ENCODE data around the gene SORCS1.

Gene SORCS1

GRCh38 chr10:106873770-106874603, 290.5 kb downstream of the SORCS1 start:
- no peak for DNase-seq

- no peak for DNase-seq
Observed at GRCh38 chr10:106872176-106872575, 292.3 kb downstream of the SORCS1 start.

GRCh38 chr10:106866244-106866845, 298.2 kb downstream of the SORCS1 start:
- no peak for DNase-seq

- DNase-seq: no peak
Observed at GRCh38 chr10:106864031-106864430, 300.5 kb downstream of the SORCS1 start.

GRCh38 chr10:106863549-106863948, 301.0 kb downstream of the SORCS1 start:
- DNase-seq: no peak

- DNase-seq: no peak
Observed at GRCh38 chr10:106859892-106860652, 304.4 kb downstream of the SORCS1 start.

- no peak for DNase-seq
Observed at GRCh38 chr10:106857728-106858127, 306.8 kb downstream of the SORCS1 start.

- no peak for DNase-seq
Observed at GRCh38 chr10:106857213-106857612, 307.3 kb downstream of the SORCS1 start.

- DNase-seq: no peak
Observed at GRCh38 chr10:106836933-106837663, 327.4 kb downstream of the SORCS1 start.

GRCh38 chr10:106832846-106833245, 331.7 kb downstream of the SORCS1 start:
- no peak for DNase-seq

GRCh38 chr10:106830471-106830870, 334.0 kb downstream of the SORCS1 start:
- no peak for DNase-seq

GRCh38 chr10:106830006-106830405, 334.5 kb downstream of the SORCS1 start:
- no peak for DNase-seq

- DNase-seq: no peak
Observed at GRCh38 chr10:106826716-106827115, 337.8 kb downstream of the SORCS1 start.

- DNase-seq: no peak
Observed at GRCh38 chr10:106825576-106826364, 338.7 kb downstream of the SORCS1 start.

GRCh38 chr10:106820579-106820978, 343.9 kb downstream of the SORCS1 start:
- no peak for DNase-seq

- no peak for DNase-seq
Observed at GRCh38 chr10:106819490-106819889, 345.0 kb downstream of the SORCS1 start.

GRCh38 chr10:106816318-106817085, 348.0 kb downstream of the SORCS1 start:
- DNase-seq: no peak

- DNase-seq: no peak
Observed at GRCh38 chr10:106815427-106816043, 349.0 kb downstream of the SORCS1 start.

GRCh38 chr10:106804992-106805582, 359.4 kb downstream of the SORCS1 start:
- DNase-seq: no peak

GRCh38 chr10:106802949-106803348, 361.6 kb downstream of the SORCS1 start:
- no peak for DNase-seq

Measured in NCI-H1105 (cell line).